Measurements from ENCODE around the gene TMCO2.

DNA sequence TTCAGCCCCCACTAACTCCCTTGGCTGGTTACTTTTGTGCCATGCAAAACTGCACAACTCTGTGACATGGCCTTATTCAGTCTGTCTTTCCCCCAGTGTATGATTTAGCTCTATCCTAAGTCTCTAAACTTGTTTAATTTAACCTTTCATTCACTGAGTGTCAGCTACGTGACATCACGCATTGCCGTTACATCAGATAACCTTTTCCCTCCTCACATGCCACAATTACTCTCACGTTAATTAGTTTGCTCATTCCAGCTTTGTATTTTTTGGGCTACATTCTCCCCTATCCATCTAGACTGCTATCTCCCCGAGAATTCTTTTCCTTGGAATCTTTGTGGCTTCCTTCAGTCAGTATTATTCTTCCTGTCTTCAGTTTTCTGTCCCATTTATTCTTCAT, 29.4 kb upstream of the TMCO2 start:
- TF ChIP-seq CTCF (IDR thresholded peaks at IDR 0.05) (no peak), ZFX (IDR thresholded peaks at IDR 0.05; ENCODE audit: borderline replicate concordance) (no peak)
